Hematopoietic multipotent progenitor cell treated with erythropoietin and hydrocortisone succinate and interleukin-3 and kit ligand, for 8 days (in vitro differentiated cells): ENCODE results near the gene ISLR2.

Source experiments
- DNase-seq: peaks from one replicate; pipeline ENCODE4 v3.0.0-alpha.2; 2015

The ISLR2 gene

GRCh38 chr15:74128785-74129585 lies 1.4 kb upstream of the ISLR2 start:
- no peak for DNase-seq

GRCh38 chr15:74129586-74130154 lies 716 bp upstream of the ISLR2 start:
- no peak for DNase-seq

- no peak for DNase-seq
Observed at GRCh38 chr15:74130849-74131627, 652 bp downstream of the ISLR2 start.

- DNase-seq = no peak
Observed at GRCh38 chr15:74131628-74132413, 1.4 kb downstream of the ISLR2 start.

GRCh38 chr15:74132681-74133651 lies 2.6 kb downstream of the ISLR2 start:
- no peak for DNase-seq

- no peak for DNase-seq
Observed at GRCh38 chr15:74133694-74134386, 3.5 kb downstream of the ISLR2 start.

GRCh38 chr15:74134387-74135027 lies 4.1 kb downstream of the ISLR2 start:
- DNase-seq = peak; percentile 52

GRCh38 chr15:74135041-74135565 lies 4.7 kb downstream of the ISLR2 start:
- DNase-seq = no peak

GRCh38 chr15:74136540-74136813 lies 6.1 kb downstream of the ISLR2 start:
- no peak for DNase-seq

GRCh38 chr15:74136814-74137536 lies 6.6 kb downstream of the ISLR2 start:
- DNase-seq = no peak

- no peak for DNase-seq
Observed at GRCh38 chr15:74137537-74137894, 7.1 kb downstream of the ISLR2 start.

- DNase-seq = no peak
Observed at GRCh38 chr15:74138642-74139041, 8.3 kb downstream of the ISLR2 start.

- no peak for DNase-seq
Observed at GRCh38 chr15:74141591-74141990, 11.2 kb downstream of the ISLR2 start.

GRCh38 chr15:74144153-74144775 lies 13.9 kb downstream of the ISLR2 start:
- no peak for DNase-seq

- DNase-seq = no peak
Observed at GRCh38 chr15:74146277-74146800, 16.0 kb downstream of the ISLR2 start.

GRCh38 chr15:74147051-74147450 lies 16.7 kb downstream of the ISLR2 start:
- DNase-seq = no peak

GRCh38 chr15:74155766-74156417 lies 25.5 kb downstream of the ISLR2 start:
- DNase-seq = no peak

- no peak for DNase-seq
Observed at GRCh38 chr15:74156678-74157411, 26.5 kb downstream of the ISLR2 start.
